K562 (cell line): Measurements from ENCODE around the gene TMC4. TPM values are rescaled to one million over a fixed set of nuclear protein-coding genes. Genes with fewer than 3 reads are reported as not detected.

Source experiments
- CEBPG ChIP-seq, 3 experiments: fragments of 200-800 bp in 1 of 3; sonication (Bioruptor generic) in 1 of 3; sonication (generic) in 1 of 3; formaldehyde crosslinking in 1 of 3; IDR thresholded peaks in 2 of 3; conservative IDR thresholded peaks in 1 of 3; 2 replicates each; pipeline versions ENCODE4 v1.6.1 to v1.8.0; 2016 to 2022; ENCODE audit warnings: missing compliant biosample characterization in 2 of 3, missing genetic modification characterization in 2 of 3, mild to moderate bottlenecking in 1 of 3, missing genetic modification reagents in 1 of 3
- CHD7 ChIP-seq: fragments of 200-600 bp; sonication (generic); IDR thresholded peaks from one replicate; pipeline ENCODE4 v1.6.1; 2012; ENCODE audit warnings: mild to moderate bottlenecking, low read depth, low read length, inconsistent platforms
- ETS2 ChIP-seq: IDR thresholded peaks from 2 replicates; pipeline ENCODE4 v1.6.1; 2016; ENCODE audit warnings: borderline replicate concordance, missing genetic modification characterization, mild to moderate bottlenecking, moderate library complexity, missing compliant biosample characterization; ENCODE audit not compliant: poor library complexity, severe bottlenecking
- ILF3 ChIP-seq: fragments of 450-650 bp; IDR thresholded peaks from 2 replicates; pipeline ENCODE4 v1.6.1; 2018; ENCODE audit warnings: antibody characterized with exemption, mild to moderate bottlenecking, moderate library complexity, borderline replicate concordance
- KLF10 ChIP-seq: fragments of 250-450 bp; sonication (Bioruptor Pico); IDR thresholded peaks from 2 replicates; pipeline ENCODE4 v1.6.1; 2021; ENCODE audit warnings: matching md5 sums
- NUFIP1 ChIP-seq: fragments of 450-650 bp; IDR thresholded peaks from 2 replicates; pipeline ENCODE4 v1.6.1; 2018; ENCODE audit not compliant: partially characterized antibody
- POLR3G ChIP-seq: IDR thresholded peaks from 2 replicates; pipeline ENCODE4 v1.6.1; 2011; ENCODE audit not compliant: insufficient read length, insufficient replicate concordance; ENCODE audit errors: extremely low read depth
- PTRF ChIP-seq: fragments of 450-650 bp; IDR thresholded peaks from 2 replicates; pipeline ENCODE4 v1.6.1; 2016; ENCODE audit warnings: mild to moderate bottlenecking, missing genetic modification characterization, missing compliant biosample characterization
- SMARCA5 ChIP-seq: fragments of 450-650 bp; IDR thresholded peaks from 2 replicates; pipeline ENCODE4 v1.6.1; 2016
- ZNF316 ChIP-seq: fragments of 450-650 bp; IDR thresholded peaks from 2 replicates; pipeline ENCODE4 v1.6.1; 2016
- polyA plus RNA-seq, 8 experiments: library from polyadenylated mRNA; depleted of rRNA in 4 of 8; stranded (reverse) in 5 of 8; unstranded in 3 of 8; fragments of >200 nt; fragmentation: Nextera tagmentation in 2 of 8; fragmentation: Illumina TruSeq in 1 of 8; extraction: Ambion mirVana in 2 of 8; extraction: Trizol in 1 of 8; gene quantifications; 2 replicates each; pipeline versions ENCODE4 v1.2.1 to v1.2.3, GENCODE V29; 2011 to 2014; ENCODE audit warnings: inconsistent platforms in 1 of 8, missing spikeins in 1 of 8
- total RNA-seq, 7 experiments: library from RNA; depleted of rRNA in 6 of 7; stranded (reverse); fragments of >200 nt in 6 of 7; fragmentation: Illumina TruSeq in 2 of 7; extraction: Trizol in 2 of 7; gene quantifications; 2 replicates each; pipeline versions ENCODE4 v1.2.1 to v1.2.3, GENCODE V29; 2011 to 2021; ENCODE audit warnings: low replicate concordance in 1 of 7
- TF ChIP-seq, protein P1 (sequence below): fragments of 200-800 bp; sonication (Bioruptor generic); IDR thresholded peaks from 2 replicates; pipeline ENCODE4 v1.6.1; 2017; ENCODE audit warnings: missing genetic modification characterization, missing compliant biosample characterization
- TF ChIP-seq, protein P2 (sequence below): IDR thresholded peaks from 2 replicates; pipeline ENCODE4 v1.6.1; 2011; ENCODE audit warnings: borderline replicate concordance, low read depth, mild to moderate bottlenecking, moderate library complexity, low read length; ENCODE audit not compliant: insufficient read depth, poor library complexity, severe bottlenecking

Gene TMC4
- total and polyA plus RNA-seq, 9 of the 15 experiments (the other 6 are each of a cell fraction or from before 2014, with no cell fraction given): 0.12 to 0.79 (median 0.36) TPM; not detected in 2

GRCh38 chr19:54209811-54210494, 37.0 kb upstream of the TMC4 start (continued):
- TF ChIP-seq CHD7 (no peak), NUFIP1 (no peak), CEBPG (CRISPR knock-in tag; IDR thresholded peaks at IDR 0.05) (peak; percentile 67; the same call in 1 of the 2 replicates), CEBPG (tag; conservative IDR thresholded peaks at IDR 0.05 in 1 of 2, IDR thresholded peaks at IDR 0.05 in 1 of 2) (peak in 1 of 2 experiments; percentile 35; a peak in 1 of 4 replicates), SMARCA5 (no peak), PTRF (tag) (no peak), ZNF316 (no peak), ILF3 (no peak), KLF10 (CRISPR knock-in tag) (no peak), ETS2 (tag) (no peak), POLR3G (no peak)
- TF ChIP-seq, protein P1, sequence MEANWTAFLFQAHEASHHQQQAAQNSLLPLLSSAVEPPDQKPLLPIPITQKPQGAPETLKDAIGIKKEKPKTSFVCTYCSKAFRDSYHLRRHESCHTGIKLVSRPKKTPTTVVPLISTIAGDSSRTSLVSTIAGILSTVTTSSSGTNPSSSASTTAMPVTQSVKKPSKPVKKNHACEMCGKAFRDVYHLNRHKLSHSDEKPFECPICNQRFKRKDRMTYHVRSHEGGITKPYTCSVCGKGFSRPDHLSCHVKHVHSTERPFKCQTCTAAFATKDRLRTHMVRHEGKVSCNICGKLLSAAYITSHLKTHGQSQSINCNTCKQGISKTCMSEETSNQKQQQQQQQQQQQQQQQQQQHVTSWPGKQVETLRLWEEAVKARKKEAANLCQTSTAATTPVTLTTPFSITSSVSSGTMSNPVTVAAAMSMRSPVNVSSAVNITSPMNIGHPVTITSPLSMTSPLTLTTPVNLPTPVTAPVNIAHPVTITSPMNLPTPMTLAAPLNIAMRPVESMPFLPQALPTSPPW (CRISPR knock-in tag): peak; percentile 75
- TF ChIP-seq, protein P2, sequence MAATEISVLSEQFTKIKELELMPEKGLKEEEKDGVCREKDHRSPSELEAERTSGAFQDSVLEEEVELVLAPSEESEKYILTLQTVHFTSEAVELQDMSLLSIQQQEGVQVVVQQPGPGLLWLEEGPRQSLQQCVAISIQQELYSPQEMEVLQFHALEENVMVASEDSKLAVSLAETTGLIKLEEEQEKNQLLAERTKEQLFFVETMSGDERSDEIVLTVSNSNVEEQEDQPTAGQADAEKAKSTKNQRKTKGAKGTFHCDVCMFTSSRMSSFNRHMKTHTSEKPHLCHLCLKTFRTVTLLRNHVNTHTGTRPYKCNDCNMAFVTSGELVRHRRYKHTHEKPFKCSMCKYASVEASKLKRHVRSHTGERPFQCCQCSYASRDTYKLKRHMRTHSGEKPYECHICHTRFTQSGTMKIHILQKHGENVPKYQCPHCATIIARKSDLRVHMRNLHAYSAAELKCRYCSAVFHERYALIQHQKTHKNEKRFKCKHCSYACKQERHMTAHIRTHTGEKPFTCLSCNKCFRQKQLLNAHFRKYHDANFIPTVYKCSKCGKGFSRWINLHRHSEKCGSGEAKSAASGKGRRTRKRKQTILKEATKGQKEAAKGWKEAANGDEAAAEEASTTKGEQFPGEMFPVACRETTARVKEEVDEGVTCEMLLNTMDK: no peak
